Activated T-helper 1 cell treated with anti-CD3 and anti-CD28 coated beads, Interleukin-12 subunit alpha, Interleukin-12 subunit beta, Interleukin-2, Interleukin-4 antibody, amounts not matched to agents 30 ng/mL and 10 ng/mL and 1 ng/mL, durations not matched to agents 14 hours and 24 hours and 36 hours (primary cell): Measurements from ENCODE around the gene HOXD12. TPM values are rescaled to one million over a fixed set of nuclear protein-coding genes. Genes with fewer than 3 reads are reported as not detected.

ENCODE experiments used
- DNase-seq: peaks from one replicate; pipeline ENCODE4 v3.0.0; 2021; ENCODE audit warnings: low spot score
- H3K27ac Mint-ChIP-seq: one replicate; pipeline ENCODE4 v1.8.0; 2021; ENCODE audit warnings: mild to moderate bottlenecking, mixed read lengths
- H3K27me3 Mint-ChIP-seq: one replicate; pipeline ENCODE4 v1.8.0; 2022; ENCODE audit warnings: mild to moderate bottlenecking, moderate library complexity, mixed read lengths; ENCODE audit not compliant: insufficient read depth
- H3K36me3 Mint-ChIP-seq: one replicate; pipeline ENCODE4 v1.8.0; 2021; ENCODE audit warnings: low read depth, mixed read lengths
- H3K4me1 Mint-ChIP-seq: one replicate; pipeline ENCODE4 v1.8.0; 2021; ENCODE audit warnings: low read depth, mixed read lengths
- H3K4me3 Mint-ChIP-seq: one replicate; pipeline ENCODE4 v1.8.0; 2021; ENCODE audit warnings: mild to moderate bottlenecking, moderate library complexity, mixed read lengths
- H3K9me3 Mint-ChIP-seq: one replicate; pipeline ENCODE4 v1.8.0; 2021; ENCODE audit warnings: mixed read lengths
- intact Hi-C: fragments of 100-400 bp; cut with micrococcal nuclease; formaldehyde crosslinking; loops from one replicate; pipeline ENCODE4 v1.15.1; 2024
- total RNA-seq: library from RNA; stranded (reverse); gene quantifications from 2 replicates; pipeline ENCODE4 v1.2.3, GENCODE V29; 2022

The HOXD12 gene
- total RNA-seq, 1 donor from 2014 or later, result not detected

DNA sequence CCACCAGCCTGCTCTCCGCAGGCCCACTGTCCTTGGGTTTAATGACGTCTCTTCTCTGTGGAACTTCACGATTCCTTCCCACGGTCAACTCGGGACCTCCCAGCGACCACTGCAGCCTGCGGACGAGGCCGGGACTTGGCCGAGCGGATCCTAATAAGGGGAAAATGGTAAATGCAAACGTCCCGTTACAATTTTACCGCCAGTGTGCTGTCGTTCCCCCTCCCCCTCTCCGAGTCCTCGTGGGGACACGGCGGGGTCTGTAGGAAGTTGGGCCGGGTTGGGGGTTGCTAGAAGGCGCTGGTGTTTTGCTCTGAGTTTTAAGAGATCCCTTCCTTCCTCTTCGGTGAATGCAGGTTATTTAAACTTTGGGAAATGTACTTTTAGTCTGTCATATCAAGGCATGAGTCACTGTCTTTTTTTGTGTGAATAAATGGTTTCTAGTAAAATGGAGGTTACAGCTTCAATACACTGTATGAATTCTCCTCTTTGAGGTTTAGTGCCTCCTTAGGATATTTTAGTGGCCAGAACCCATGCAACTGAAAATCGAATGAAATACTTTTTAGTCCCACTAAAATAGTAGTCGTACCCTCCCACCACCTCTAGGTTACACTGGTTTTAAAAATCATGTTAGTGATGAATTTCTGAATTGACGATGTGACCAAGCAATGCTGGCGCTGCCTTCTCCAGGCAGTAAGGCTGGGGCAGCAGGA is 9.8 kb downstream of the HOXD12 start:
- H3K27ac Mint-ChIP-seq, result peak overlapping the region; percentile 73
- no peak overlapping the region for H3K4me3 Mint-ChIP-seq
- intact Hi-C loops, result no loop called here
- H3K9me3 Mint-ChIP-seq, result no peaks in the 10 kb centered on the region
- H3K27me3 Mint-ChIP-seq, result peaks cover 76% of the 10 kb centered on the region
- H3K36me3 Mint-ChIP-seq, result peaks cover 3% of the 10 kb centered on the region
- no peak for DNase-seq
- H3K4me1 Mint-ChIP-seq, result peaks cover 7% of the 10 kb centered on the region

DNA sequence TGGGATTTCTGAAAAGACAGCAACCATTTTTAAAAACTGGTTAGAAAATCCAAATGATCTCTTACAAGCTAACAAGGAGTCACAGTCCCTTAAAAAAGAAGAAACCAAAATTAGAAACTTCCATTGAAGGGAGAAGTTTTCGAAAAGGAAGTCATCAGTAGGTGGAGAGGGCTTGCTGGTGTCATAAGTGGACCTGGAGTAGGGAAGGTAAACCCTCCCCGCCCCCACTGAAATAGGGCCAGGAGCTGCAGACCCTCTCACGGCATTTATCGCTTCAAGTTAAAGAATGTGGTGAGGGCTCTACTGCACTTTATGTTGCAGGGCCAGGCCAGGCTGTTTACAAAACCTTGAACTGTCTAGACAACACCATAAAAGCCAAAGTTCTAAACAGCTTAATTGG is 10.4 kb downstream of the HOXD12 start:
- no peak for DNase-seq
- H3K36me3 Mint-ChIP-seq, result peaks cover 3% of the 10 kb centered on the region
- intact Hi-C loops, result loop anchor here (2.0 to 10.0 kb wide), 3 partner anchors 21 to 55 kb away; no protein-coding TSS in a partner anchor
- peaks cover 72% of the 10 kb centered on the region for H3K27me3 Mint-ChIP-seq
- peaks cover 7% of the 10 kb centered on the region for H3K4me1 Mint-ChIP-seq
- H3K9me3 Mint-ChIP-seq, result no peaks in the 10 kb centered on the region
- no peak overlapping the region for H3K4me3 Mint-ChIP-seq
- H3K27ac Mint-ChIP-seq, result peak overlapping the region; percentile 73

DNA sequence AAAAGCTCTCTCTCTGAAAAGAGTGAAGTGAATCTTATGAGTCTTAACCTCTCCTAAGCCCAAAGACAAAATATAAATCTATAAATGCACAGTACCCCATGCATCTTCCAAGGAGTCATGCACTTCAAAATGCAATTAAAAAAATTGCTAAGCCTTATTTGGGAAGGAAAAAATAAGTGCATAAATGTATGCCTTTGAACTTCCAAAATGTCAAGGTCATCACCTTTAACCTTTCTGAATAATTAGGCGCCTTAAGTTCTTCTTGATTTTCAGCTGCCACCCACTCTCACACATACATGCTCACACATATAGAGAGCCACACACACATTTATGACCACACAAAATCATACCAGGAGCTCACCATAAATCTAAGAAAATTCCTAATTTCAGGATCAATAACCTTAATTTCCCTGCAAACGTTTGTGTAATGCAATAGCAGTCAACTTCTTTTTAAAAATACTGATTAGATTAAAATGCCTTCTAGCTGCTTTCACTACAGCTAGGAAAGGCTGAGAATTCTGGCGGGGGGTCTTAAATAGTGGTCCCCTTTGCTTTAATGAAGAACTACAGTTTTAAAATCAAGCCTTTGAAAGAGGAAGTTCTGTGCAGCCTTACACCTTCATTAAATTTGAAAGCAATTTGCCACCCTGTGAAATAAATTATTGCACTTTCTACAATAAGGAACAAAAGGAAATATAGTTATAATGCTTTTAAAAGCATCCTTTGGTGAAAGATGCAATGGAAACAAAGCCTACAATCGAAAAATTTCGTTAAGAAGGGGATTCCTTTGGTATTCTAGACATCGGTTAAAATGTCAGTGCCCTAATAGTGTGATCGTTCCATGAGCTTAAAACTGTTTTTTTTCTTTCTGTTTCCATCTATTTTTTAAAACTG is 11.1 kb downstream of the HOXD12 start:
- Mint-ChIP-seq H3K27ac (peak overlapping the region; percentile 68), H3K4me1 (peaks cover 7% of the 10 kb centered on the region), H3K27me3 (peaks cover 69% of the 10 kb centered on the region), H3K36me3 (peaks cover 3% of the 10 kb centered on the region), H3K4me3 (no peak overlapping the region), H3K9me3 (no peaks in the 10 kb centered on the region)
- intact Hi-C loops, result loop anchor here (2.0 to 10.0 kb wide), 3 partner anchors 20 to 54 kb away; no protein-coding TSS in a partner anchor
- DNase-seq, result no peak

DNA sequence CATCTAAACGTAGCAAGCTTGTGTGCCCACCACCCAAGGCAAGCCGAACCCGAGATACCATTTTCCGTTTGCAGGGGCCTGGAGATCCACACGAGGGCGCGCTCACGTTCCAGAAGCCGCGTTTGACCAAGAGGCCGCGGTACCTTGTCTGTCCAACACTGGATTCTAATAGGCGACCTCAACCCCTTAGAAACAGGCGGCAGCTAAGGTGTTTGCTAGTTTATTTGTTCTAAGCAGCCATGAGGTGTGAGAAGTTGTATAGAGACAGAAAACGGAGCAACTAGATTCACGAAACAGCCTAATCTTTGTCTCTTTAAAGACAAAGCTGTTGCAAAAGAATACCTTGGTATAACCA is 11.7 kb downstream of the HOXD12 start:
- no peak overlapping the region for H3K4me3 Mint-ChIP-seq
- intact Hi-C loops, result loop anchor here (2.0 to 10.0 kb wide), 3 partner anchors 20 to 54 kb away; no protein-coding TSS in a partner anchor
- peaks cover 68% of the 10 kb centered on the region for H3K27me3 Mint-ChIP-seq
- DNase-seq, result no peak
- H3K9me3 Mint-ChIP-seq, result no peaks in the 10 kb centered on the region
- H3K36me3 Mint-ChIP-seq, result peaks cover 1% of the 10 kb centered on the region
- H3K27ac Mint-ChIP-seq, result peak overlapping the region; percentile 68
- H3K4me1 Mint-ChIP-seq, result peaks cover 2% of the 10 kb centered on the region

DNA sequence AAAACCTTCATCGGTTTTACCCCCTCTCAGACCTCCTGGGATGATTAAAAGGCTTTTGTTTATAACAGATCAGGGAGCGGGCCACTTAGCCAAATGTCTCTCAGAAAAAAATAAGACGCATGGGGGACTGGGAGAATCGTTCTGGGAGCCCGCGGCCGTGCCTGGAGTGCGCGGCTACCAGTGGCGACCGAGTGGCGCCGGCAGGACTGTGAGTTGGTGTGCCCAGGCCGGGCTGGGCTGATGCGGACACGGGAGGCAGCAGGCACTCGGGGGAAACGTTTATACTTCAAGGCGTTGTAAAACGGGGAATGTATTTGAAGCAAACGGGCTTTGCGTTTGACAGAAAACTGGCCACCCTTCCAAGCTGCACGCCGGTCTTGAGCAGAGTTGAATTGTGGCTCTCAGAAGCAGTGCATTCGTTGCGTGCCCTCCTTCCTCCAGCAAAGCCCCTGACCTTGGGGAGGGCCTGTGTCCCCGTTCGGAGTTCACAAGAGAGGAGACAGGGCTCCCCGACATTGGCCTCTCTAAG is 12.3 kb downstream of the HOXD12 start:
- H3K27ac Mint-ChIP-seq, result no peak overlapping the region
- peaks cover 2% of the 10 kb centered on the region for H3K9me3 Mint-ChIP-seq
- intact Hi-C loops, result loop anchor here (2.0 to 10.0 kb wide), 3 partner anchors 19 to 53 kb away; no protein-coding TSS in a partner anchor
- DNase-seq, result no peak
- peaks cover 3% of the 10 kb centered on the region for H3K36me3 Mint-ChIP-seq
- no peak overlapping the region for H3K4me3 Mint-ChIP-seq
- H3K4me1 Mint-ChIP-seq, result no peaks in the 10 kb centered on the region
- H3K27me3 Mint-ChIP-seq, result peaks cover 71% of the 10 kb centered on the region

DNA sequence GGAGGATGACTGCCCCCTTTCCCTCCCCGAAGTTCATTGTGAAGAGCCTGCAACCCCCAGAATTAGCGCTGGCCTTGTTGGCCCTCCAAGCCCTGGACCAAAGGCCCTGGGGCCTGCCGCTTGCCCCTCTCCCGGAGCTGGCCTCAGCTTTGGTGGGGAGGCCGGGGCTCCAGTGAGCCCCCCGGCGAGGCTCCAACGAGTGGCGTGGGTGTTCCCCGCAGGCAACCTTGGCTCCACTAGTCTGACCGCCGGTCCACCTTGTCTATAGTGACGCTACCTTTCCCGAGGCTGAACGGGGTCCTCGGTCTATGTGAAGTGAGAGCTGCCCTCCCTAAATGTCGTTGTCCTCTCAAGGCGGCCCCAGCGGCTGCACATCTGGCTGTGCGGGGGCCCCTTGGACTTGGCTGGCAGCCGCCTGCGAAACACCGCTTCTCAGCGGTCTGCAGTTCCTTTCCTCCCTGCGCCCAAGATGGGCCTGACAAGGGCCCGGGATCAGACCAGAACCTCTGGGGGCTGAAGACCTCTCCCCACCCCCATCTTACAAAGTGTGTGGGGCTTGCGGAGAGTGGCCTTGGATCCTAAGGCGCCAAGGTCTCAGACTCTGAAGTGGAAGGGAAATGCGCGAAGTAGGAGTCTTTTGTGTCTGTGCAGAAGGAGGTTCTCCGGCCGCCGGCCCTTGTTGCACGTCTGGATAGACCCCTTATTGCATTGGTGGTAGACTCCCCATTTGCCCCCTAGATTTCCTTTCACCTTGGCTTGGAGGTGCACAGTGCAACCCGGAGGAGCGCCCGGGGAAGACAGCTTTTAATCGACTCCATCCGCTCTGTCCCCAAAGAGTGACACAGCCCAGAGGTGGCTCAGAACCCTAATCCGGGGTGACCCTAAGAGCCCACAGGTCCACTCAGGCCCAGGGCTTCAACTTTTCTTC is 13.0 kb downstream of the HOXD12 start:
- Mint-ChIP-seq H3K9me3 (peaks cover 3% of the 10 kb centered on the region), H3K4me3 (no peak overlapping the region), H3K27ac (no peak overlapping the region), H3K27me3 (peaks cover 74% of the 10 kb centered on the region), H3K36me3 (peaks cover 3% of the 10 kb centered on the region), H3K4me1 (no peaks in the 10 kb centered on the region)
- intact Hi-C loops, result loop anchor here (10.0 kb wide), 1 partner anchor 52 kb away; no protein-coding TSS in a partner anchor
- DNase-seq, result no peak

DNA sequence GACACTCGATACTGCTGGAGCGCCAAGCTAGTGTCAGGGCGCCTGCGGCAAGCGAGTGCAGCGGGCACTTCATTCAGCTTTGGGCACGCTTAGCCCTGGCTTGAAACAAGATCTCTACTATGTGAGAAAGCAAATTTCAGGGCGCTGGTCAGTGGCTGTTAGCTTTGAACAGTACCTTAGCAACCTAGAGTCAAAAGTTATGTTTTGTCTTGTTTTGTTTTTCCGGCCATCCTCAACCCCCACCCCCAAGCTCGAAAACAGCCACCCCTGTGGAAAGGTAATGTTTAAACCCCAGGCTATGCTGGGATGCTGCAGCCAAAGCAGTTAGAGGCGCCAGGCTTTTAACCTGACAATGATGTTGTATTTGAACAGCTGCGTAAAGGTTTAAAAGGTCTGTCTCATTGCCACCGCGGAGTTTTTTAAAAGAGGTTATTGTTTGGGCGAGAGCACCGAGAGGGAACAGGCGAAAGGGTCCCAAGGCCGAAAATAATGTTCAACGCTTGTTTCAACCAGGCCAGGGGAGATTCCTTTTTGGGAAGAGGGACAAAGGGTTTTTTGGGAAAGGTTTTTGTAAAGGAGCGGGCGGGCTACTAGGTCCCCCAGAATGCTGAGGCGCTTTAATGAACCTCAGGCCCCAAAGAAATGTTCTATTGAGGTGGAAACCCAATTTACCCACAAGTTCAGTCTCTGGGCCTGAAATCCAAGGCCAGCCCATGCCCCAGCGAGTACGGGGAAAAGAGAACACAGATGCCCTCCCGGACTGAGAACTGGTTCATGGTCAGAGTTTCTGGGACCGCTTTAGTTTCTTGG is 14.7 kb downstream of the HOXD12 start:
- peaks cover 9% of the 10 kb centered on the region for H3K4me1 Mint-ChIP-seq
- intact Hi-C loops, result loop anchor here (10.0 kb wide), 1 partner anchor 50 kb away; no protein-coding TSS in a partner anchor
- peaks cover 8% of the 10 kb centered on the region for H3K36me3 Mint-ChIP-seq
- H3K9me3 Mint-ChIP-seq, result peaks cover 7% of the 10 kb centered on the region
- no peak overlapping the region for H3K4me3 Mint-ChIP-seq
- no peak overlapping the region for H3K27ac Mint-ChIP-seq
- peaks cover 83% of the 10 kb centered on the region for H3K27me3 Mint-ChIP-seq
- no peak for DNase-seq

DNA sequence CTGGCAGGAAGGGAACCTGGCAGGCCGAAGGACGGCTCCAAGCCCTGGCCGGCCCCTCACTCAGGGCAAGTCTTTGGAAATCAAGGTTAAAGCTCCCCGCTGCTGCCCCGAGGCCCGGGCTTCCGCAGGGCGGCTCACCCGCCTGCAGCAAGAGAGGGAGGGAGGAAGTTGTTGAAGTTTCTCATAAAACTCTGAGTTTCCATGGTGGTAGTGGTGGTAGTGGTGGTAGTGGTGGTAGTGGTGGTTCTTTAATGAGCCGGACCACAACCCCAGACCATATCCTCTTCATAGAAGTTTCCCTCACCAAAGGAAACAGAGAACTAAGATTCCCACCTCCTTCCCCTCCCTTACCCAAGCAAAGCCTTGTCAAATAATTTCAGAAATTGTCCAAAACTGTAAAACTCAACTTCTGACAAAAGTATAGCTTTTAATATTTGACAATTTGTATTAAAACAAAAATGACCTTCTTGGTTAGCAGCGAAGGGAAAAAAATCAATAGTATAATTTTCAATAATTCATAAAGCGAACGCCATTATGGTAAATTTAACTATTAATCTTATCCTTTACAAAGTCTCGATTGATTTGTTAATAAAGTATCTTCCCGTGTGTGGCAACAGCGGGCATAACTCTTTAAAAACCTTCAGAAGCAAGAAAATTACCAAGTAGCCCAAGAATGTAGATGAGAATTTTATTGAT is 15.5 kb downstream of the HOXD12 start:
- Mint-ChIP-seq H3K27me3 (peaks cover 81% of the 10 kb centered on the region), H3K4me3 (no peak overlapping the region), H3K36me3 (peaks cover 8% of the 10 kb centered on the region), H3K9me3 (peaks cover 7% of the 10 kb centered on the region), H3K27ac (no peak overlapping the region), H3K4me1 (peaks cover 9% of the 10 kb centered on the region)
- intact Hi-C loops, result loop anchor here (10.0 kb wide), 1 partner anchor 50 kb away; no protein-coding TSS in a partner anchor
- DNase-seq, result no peak

DNA sequence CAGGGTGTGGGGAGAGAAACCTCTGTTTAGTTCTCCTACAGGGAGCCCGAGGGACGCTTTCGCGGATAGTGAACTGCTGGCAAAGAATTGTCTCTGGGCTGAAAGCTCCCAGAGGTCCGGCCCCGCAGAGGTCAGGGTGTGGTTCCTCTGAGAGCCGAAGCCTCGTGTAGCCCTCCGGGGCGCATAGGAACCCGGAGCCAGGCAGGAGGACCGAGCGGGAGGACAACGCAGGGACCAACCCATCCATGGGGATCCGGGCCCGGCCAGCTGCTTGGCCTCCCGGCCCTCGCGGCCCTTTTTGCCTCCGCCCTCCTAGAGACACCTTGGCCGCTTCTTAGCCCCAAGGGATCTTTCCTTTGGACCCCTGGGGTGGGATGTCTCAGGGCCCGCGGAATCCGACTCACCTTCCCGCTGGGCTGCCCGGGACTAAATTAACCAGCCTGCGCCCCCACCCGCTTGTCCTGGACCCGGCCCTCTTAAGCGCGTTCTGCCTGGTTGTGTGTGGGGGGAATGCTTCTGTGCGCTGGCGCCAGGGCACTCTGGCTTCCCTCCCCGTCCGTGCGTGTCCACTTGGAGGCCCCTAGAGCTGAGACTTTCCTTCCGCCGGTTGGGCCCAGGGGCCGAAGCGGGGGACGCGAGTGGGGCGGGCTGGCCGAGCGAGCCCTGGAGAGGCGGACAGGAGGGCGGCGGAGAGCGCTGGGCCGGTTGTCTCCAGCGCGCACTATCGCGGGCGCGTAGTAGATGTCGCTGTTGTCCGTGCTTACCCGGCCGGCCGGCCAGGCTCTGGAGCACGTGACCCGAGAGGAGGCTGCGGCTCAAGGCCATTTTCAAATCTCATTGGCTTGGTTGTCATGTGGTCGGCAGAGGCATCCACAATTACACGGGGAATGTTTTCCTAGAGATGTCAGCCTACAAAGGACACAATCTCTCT is 16.6 kb downstream of the HOXD12 start, which contains the start of gene HOXD10:
TSS of gene HOXD10 (plus strand) at position 896 of the 931 bp plus-strand sequence. CDS start 56 bp downstream, outside the sequence.
- Mint-ChIP-seq H3K4me3 (no peak within 1 kb of the TSS), H3K27ac (no peak within 1 kb of the TSS), H3K27me3 (peaks cover 85% of the 10 kb centered on the region), H3K4me1 (peaks cover 9% of the 10 kb centered on the region), H3K9me3 (peaks cover 7% of the 10 kb centered on the region), H3K36me3 (peaks cover 8% of the 10 kb centered on the region)
- no peak for DNase-seq
- intact Hi-C loops, result loop anchor here (10.0 kb wide), 1 partner anchor 49 kb away; no protein-coding TSS in a partner anchor

DNA sequence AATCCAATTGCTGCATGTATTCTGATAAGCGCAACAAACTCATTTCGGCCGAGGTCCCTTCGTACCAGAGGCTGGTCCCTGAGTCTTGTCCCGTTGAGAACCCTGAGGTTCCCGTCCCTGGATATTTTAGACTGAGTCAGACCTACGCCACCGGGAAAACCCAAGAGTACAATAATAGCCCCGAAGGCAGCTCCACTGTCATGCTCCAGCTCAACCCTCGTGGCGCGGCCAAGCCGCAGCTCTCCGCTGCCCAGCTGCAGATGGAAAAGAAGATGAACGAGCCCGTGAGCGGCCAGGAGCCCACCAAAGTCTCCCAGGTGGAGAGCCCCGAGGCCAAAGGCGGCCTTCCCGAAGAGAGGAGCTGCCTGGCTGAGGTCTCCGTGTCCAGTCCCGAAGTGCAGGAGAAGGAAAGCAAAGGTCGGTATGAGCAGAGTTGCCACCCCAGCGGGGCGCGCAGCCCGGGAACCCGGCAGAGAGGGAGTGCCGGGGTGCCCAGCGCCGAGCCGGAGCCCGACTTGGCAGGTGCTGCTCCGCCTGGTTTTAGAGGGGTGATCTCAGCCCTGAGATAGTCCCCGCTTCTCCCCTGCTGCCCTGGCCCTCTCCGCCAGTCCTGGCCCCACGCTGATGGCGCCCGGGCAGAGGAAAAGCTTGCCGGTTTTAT is 17.7 kb downstream of the HOXD12 start:
- DNase-seq, result no peak
- intact Hi-C loops, result loop anchor here (10.0 kb wide), 1 partner anchor 48 kb away; no protein-coding TSS in a partner anchor
- H3K4me3 Mint-ChIP-seq, result no peak overlapping the region
- peaks cover 9% of the 10 kb centered on the region for H3K4me1 Mint-ChIP-seq
- peaks cover 8% of the 10 kb centered on the region for H3K36me3 Mint-ChIP-seq
- H3K9me3 Mint-ChIP-seq, result peaks cover 7% of the 10 kb centered on the region
- no peak overlapping the region for H3K27ac Mint-ChIP-seq
- H3K27me3 Mint-ChIP-seq, result peaks cover 79% of the 10 kb centered on the region
